Pancreas (tissue), 10 donors: ENCODE measurements around the gene CDH13. TPM values are rescaled to one million over a fixed set of nuclear protein-coding genes. Genes with fewer than 3 reads are reported as not detected.

Source experiments
- ATAC-seq, 4 donors: fragments of 200-7000 bp; cut with Tn5 transposase; one replicate each; pipeline versions ENCODE4 v1.8.0 to v1.9.1; 2020; ENCODE audit warnings: mild to moderate bottlenecking in 4 of 4, moderate library complexity in 4 of 4
- DNase-seq, 6 donors: peaks; one replicate each; pipeline ENCODE4 v3.0.0-alpha.2; 2020
- FAIRE-seq: peaks from 2 replicates; lab custom pipeline; 2012; peaks lifted over from hg19 to GRCh38; lab: Jason Lieb, UNC
- H3K27ac ChIP-seq, 4 donors: fragments of 200-600 bp; sonication (generic); 1 replicate in 3 of 4; 2 replicates in 1 of 4; pipeline versions ENCODE4 v1.5.0 to v1.8.0; 2020
- H3K27me3 ChIP-seq, 4 donors: fragments of 200-600 bp; one replicate each; pipeline ENCODE4 v1.8.0; 2021
- H3K36me3 ChIP-seq, 3 donors: fragments of 200-600 bp; sonication (generic) in 1 of 3; one replicate each; pipeline versions ENCODE4 v1.5.0 to v1.8.0; 2020 to 2021
- H3K4me1 ChIP-seq, 3 donors: fragments of 200-600 bp; one replicate each; pipeline ENCODE4 v1.8.0; 2021
- H3K4me3 ChIP-seq, 4 donors: fragments of 200-600 bp; sonication (generic) in 2 of 4; one replicate each; pipeline versions ENCODE4 v1.5.0 to v1.8.0; 2020 to 2021
- H3K9me3 ChIP-seq, 4 donors: fragments of 200-600 bp; one replicate each; pipeline ENCODE4 v1.8.0; 2021
- CTCF ChIP-seq, 4 donors: fragments of 200-600 bp; sonication (generic) in 3 of 4; IDR thresholded peaks; one replicate each; pipeline versions ENCODE4 v1.5.0 to v1.8.0; 2021; ENCODE audit warnings: antibody characterized with exemption in 4 of 4
- WGBS, 2 donors: extraction: QIAGEN DNeasy Blood & Tissue Kit; methylation state at CpG; one replicate each; pipeline ENCODE4 v1.1.7; 2013; 5-methylcytosine and 5-hydroxymethylcytosine counted together
- intact Hi-C, 3 donors: fragments of 100-400 bp; cut with DNase I; formaldehyde crosslinking; loops; one replicate each; pipeline versions ENCODE4 v1.11.1 to v1.14.2; 2022
- polyA plus RNA-seq, 2 donors: library from polyadenylated mRNA; stranded (reverse); fragments of 200-250 nt; gene quantifications; one replicate each; pipeline ENCODE4 v1.2.3, GENCODE V29; 2013
- total RNA-seq, 6 donors: library from RNA; stranded (reverse); fragmentation: NEBNext Ultra II Directional in 4 of 6; extraction: Animal tissue kit (Norgen Biotek cat#: 25700) in 4 of 6; gene quantifications; one replicate each; pipeline versions ENCODE4 v1.2.1 to v1.2.4, GENCODE V29; 2021 to 2023
- donor health status: healthy with polysubstance abuse.
- donor health status: DM: no; HTN: no; CAD: no; lungs with moderate emphysema.
- donor health status: DM: no; HTN: no; CAD: no.
- donor health status: control.
- donor health status: control.
- donor health status: Bipolar disorder and iron deficiency.
- donor health status: DM: yes; HTN: yes; CAD: no.
- donor health status: DM: no; HTN: no; CAD: no.
- donor health status: DM: no; HTN: no; CAD: no.
- donor health status: DM: yes; HTN: yes; CAD: no.

The CDH13 gene
- total and polyA plus RNA-seq, 8 donors = 0.12 to 1.0 (median 0.37) TPM

GRCh38 chr16:82808036-82808435 is 181.3 kb downstream of the CDH13 start:
- H3K27me3 ChIP-seq = peaks cover 0 to 8% (median 0%) of the 10 kb centered on the region in 4 donors
- no peak overlapping the region for H3K4me3 ChIP-seq
- DNase-seq = no peak
- no peak for ATAC-seq
- FAIRE-seq = no peak
- TF ChIP-seq CTCF (IDR thresholded peaks at IDR 0.05) = no peak
- H3K9me3 ChIP-seq = no peaks in the 10 kb centered on the region
- 24 to 29% methylated on average over 1 of the region's 1 CpG for WGBS, 2 donors
- intact Hi-C loops = no loop called here
- no peaks in the 10 kb centered on the region for H3K4me1 ChIP-seq
- H3K36me3 ChIP-seq = no peaks in the 10 kb centered on the region
- no peak overlapping the region for H3K27ac ChIP-seq

- ATAC-seq (no peak), FAIRE-seq (no peak), DNase-seq (no peak)
- Histone ChIP-seq H3K4me1 (no peaks in the 10 kb centered on the region), H3K36me3 (no peaks in the 10 kb centered on the region), H3K27me3 (peaks cover 0 to 8% (median 0%) of the 10 kb centered on the region in 4 donors), H3K27ac (no peak overlapping the region), H3K4me3 (no peak overlapping the region), H3K9me3 (no peaks in the 10 kb centered on the region)
- TF ChIP-seq CTCF (IDR thresholded peaks at IDR 0.05) = no peak
- WGBS, 2 donors = 38 to 48% methylated on average over 6 of the region's 6 CpGs
- intact Hi-C loops = no loop called here
Measured at GRCh38 chr16:82810077-82810476, 183.3 kb downstream of the CDH13 start.

- no peak for FAIRE-seq
- 65 to 82% methylated on average over 3 of the region's 3 CpGs for WGBS, 2 donors
- Histone ChIP-seq H3K36me3 (no peaks in the 10 kb centered on the region), H3K27ac (no peak overlapping the region), H3K27me3 (peaks cover 0 to 8% (median 0%) of the 10 kb centered on the region in 4 donors), H3K4me1 (no peaks in the 10 kb centered on the region), H3K4me3 (no peak overlapping the region), H3K9me3 (no peaks in the 10 kb centered on the region)
- intact Hi-C loops = no loop called here
- no peak for ATAC-seq
- TF ChIP-seq CTCF (IDR thresholded peaks at IDR 0.05) = no peak
- no peak for DNase-seq
Measured at GRCh38 chr16:82814059-82814458, 187.3 kb downstream of the CDH13 start.

- H3K36me3 ChIP-seq = no peaks in the 10 kb centered on the region
- no peak for TF ChIP-seq CTCF (IDR thresholded peaks at IDR 0.05)
- FAIRE-seq (no peak), DNase-seq (no peak), ATAC-seq (no peak)
- intact Hi-C loops = no loop called here
- no peaks in the 10 kb centered on the region for H3K9me3 ChIP-seq
- no peaks in the 10 kb centered on the region for H3K27me3 ChIP-seq
- H3K4me3 ChIP-seq = no peak overlapping the region
- no peak overlapping the region for H3K27ac ChIP-seq
- H3K4me1 ChIP-seq = no peaks in the 10 kb centered on the region
Measured at GRCh38 chr16:82819286-82819685, 192.5 kb downstream of the CDH13 start.

GRCh38 chr16:82820855-82821254 is 194.1 kb downstream of the CDH13 start:
- Histone ChIP-seq H3K27ac (no peak overlapping the region), H3K9me3 (no peaks in the 10 kb centered on the region), H3K36me3 (no peaks in the 10 kb centered on the region), H3K4me1 (no peaks in the 10 kb centered on the region), H3K4me3 (no peak overlapping the region), H3K27me3 (no peaks in the 10 kb centered on the region)
- TF ChIP-seq CTCF (IDR thresholded peaks at IDR 0.05) = no peak
- FAIRE-seq (no peak), ATAC-seq (no peak), DNase-seq (no peak)
- WGBS, 2 donors = 80 to 86% methylated on average over 2 of the region's 2 CpGs
- intact Hi-C loops = no loop called here
